CD14-positive monocyte (primary cell): Measurements from ENCODE around the gene BDKRB2. TPM values are rescaled to one million over a fixed set of nuclear protein-coding genes. Genes with fewer than 3 reads are reported as not detected.

Source experiments
- DNase-seq, 3 donors: peaks; one replicate each; pipeline ENCODE4 v3.0.0-alpha.2; 2011 to 2022
- H2AFZ ChIP-seq: 2 replicates; pipeline ENCODE4 v1.6.0; 2012; ENCODE audit warnings: mild to moderate bottlenecking, low read depth, low read length, inconsistent platforms; ENCODE audit not compliant: insufficient read depth, poor library complexity, severe bottlenecking
- H3K27ac ChIP-seq, 2 donors: 1 replicate in 1 of 2; 2 replicates in 1 of 2; pipeline ENCODE4 v1.5.1; 2012 to 2013; ENCODE audit warnings: low read length in 2 of 2, control low read depth in 1 of 2, inconsistent platforms in 1 of 2, low read depth in 1 of 2, mild to moderate bottlenecking in 1 of 2
- H3K27me3 ChIP-seq, 2 donors: one replicate each; pipeline versions ENCODE4 v1.6.0 to v1.6.1; 2011 to 2013; ENCODE audit warnings: low read length in 2 of 2; ENCODE audit not compliant: control insufficient read depth in 2 of 2, insufficient read depth in 2 of 2
- H3K36me3 ChIP-seq, 2 donors: replicated peaks in 1 of 2; 1 replicate in 1 of 2; 2 replicates in 1 of 2; pipeline versions ENCODE4 v1.5.1 to v1.6.1; 2012 to 2013; ENCODE audit warnings: low read length in 2 of 2, control low read depth in 1 of 2, inconsistent platforms in 1 of 2, mild to moderate bottlenecking in 1 of 2; ENCODE audit not compliant: insufficient read depth in 2 of 2, control insufficient read depth in 1 of 2
- H3K4me1 ChIP-seq, 2 donors: 1 replicate in 1 of 2; 2 replicates in 1 of 2; pipeline versions ENCODE4 v1.5.1 to v1.6.1; 2012 to 2013; ENCODE audit warnings: low read length in 2 of 2, control low read depth in 1 of 2, inconsistent platforms in 1 of 2, mild to moderate bottlenecking in 1 of 2, moderate library complexity in 1 of 2; ENCODE audit not compliant: insufficient read depth in 2 of 2, control insufficient read depth in 1 of 2
- H3K4me2 ChIP-seq: replicated peaks from 2 replicates; pipeline ENCODE3; 2012; ENCODE audit warnings: low read length, moderate library complexity, mild to moderate bottlenecking; ENCODE audit not compliant: poor library complexity, severe bottlenecking; ENCODE audit errors: extremely low read depth
- H3K4me3 ChIP-seq, 3 experiments: fragments of 200-600 bp in 1 of 3; sonication (generic) in 1 of 3; replicated peaks in 1 of 3; 1 replicate in 2 of 3; 2 replicates in 1 of 3; pipeline ENCODE4 v1.5.1; 2011 to 2013; ENCODE audit warnings: low read length in 3 of 3, mild to moderate bottlenecking in 3 of 3, control low read depth in 2 of 3, low read depth in 2 of 3, inconsistent platforms in 1 of 3, moderate library complexity in 1 of 3
- H3K79me2 ChIP-seq: 2 replicates; pipeline ENCODE4 v1.6.0; 2012; ENCODE audit warnings: mild to moderate bottlenecking, control low read depth, inconsistent platforms, low read length, moderate library complexity; ENCODE audit not compliant: insufficient read depth
- H3K9ac ChIP-seq: 2 replicates; pipeline ENCODE4 v1.6.0; 2017; ENCODE audit warnings: low read length, mild to moderate bottlenecking; ENCODE audit not compliant: insufficient read depth, poor library complexity, severe bottlenecking
- H3K9me3 ChIP-seq, 2 donors: replicated peaks in 1 of 2; 1 replicate in 1 of 2; 2 replicates in 1 of 2; pipeline versions ENCODE4 v1.5.1 to v1.6.1; 2012 to 2013; ENCODE audit warnings: low read length in 2 of 2, control low read depth in 1 of 2; ENCODE audit not compliant: control insufficient read depth in 1 of 2, insufficient read depth in 1 of 2
- H4K20me1 ChIP-seq: 2 replicates; pipeline ENCODE4 v1.6.0; 2012; ENCODE audit warnings: mild to moderate bottlenecking, low read length, control low read depth, moderate library complexity; ENCODE audit not compliant: insufficient read depth
- H3K27ac Mint-ChIP-seq, 7 donors: one replicate each; pipeline ENCODE4 v1.8.0; 2020; ENCODE audit warnings: mild to moderate bottlenecking in 7 of 7, mixed read lengths in 7 of 7, moderate library complexity in 6 of 7, inconsistent platforms in 2 of 7
- H3K27me3 Mint-ChIP-seq, 3 donors: one replicate each; pipeline ENCODE4 v1.8.0; 2021 to 2022; ENCODE audit warnings: low read depth in 3 of 3, mild to moderate bottlenecking in 3 of 3, mixed read lengths in 3 of 3, moderate library complexity in 3 of 3, inconsistent platforms in 1 of 3
- H3K36me3 Mint-ChIP-seq, 2 donors: one replicate each; pipeline ENCODE4 v1.8.0; 2020; ENCODE audit warnings: mixed read lengths in 2 of 2, inconsistent platforms in 1 of 2, mild to moderate bottlenecking in 1 of 2
- H3K4me1 Mint-ChIP-seq: one replicate; pipeline ENCODE4 v1.8.0; 2020; ENCODE audit warnings: mild to moderate bottlenecking, mixed read lengths
- H3K4me3 Mint-ChIP-seq, 2 donors: one replicate each; pipeline ENCODE4 v1.8.0; 2020; ENCODE audit warnings: mild to moderate bottlenecking in 2 of 2, mixed read lengths in 2 of 2, moderate library complexity in 1 of 2
- H3K9me3 Mint-ChIP-seq, 7 donors: one replicate each; pipeline ENCODE4 v1.8.0; 2020 to 2022; ENCODE audit warnings: mixed read lengths in 7 of 7, mild to moderate bottlenecking in 6 of 7, moderate library complexity in 6 of 7, inconsistent platforms in 2 of 7
- CTCF ChIP-seq: fragments of 200-600 bp; IDR thresholded peaks from one replicate; pipeline ENCODE4 v1.8.0; 2022; ENCODE audit warnings: antibody characterized with exemption, mild to moderate bottlenecking
- WGBS: methylation state at CpG from one replicate; pipeline ENCODE4 v1.1.5; 2013; ENCODE audit warnings: missing lambda C conversion rate; ENCODE audit not compliant: insufficient coverage; 5-methylcytosine and 5-hydroxymethylcytosine counted together
- intact Hi-C, 2 donors: fragments of 100-400 bp; cut with micrococcal nuclease; formaldehyde crosslinking; loops; one replicate each; pipeline versions ENCODE4 v1.15.0 to v1.15.1; 2023
- polyA plus RNA-seq, 3 donors: library from polyadenylated mRNA; depleted of rRNA in 1 of 3; unstranded in 2 of 3; stranded (reverse) in 1 of 3; fragments of 300-500 nt in 2 of 3; fragments of >200 nt in 1 of 3; fragmentation: Illumina TruSeq in 2 of 3; gene quantifications; 1 replicate in 2 of 3; 2 replicates in 1 of 3; pipeline ENCODE4 v1.2.3, GENCODE V29; 2012 to 2021

The BDKRB2 gene
- polyA plus RNA-seq, 3 donors = not detected

- 100% methylated on average over 6 of the region's 6 CpGs for WGBS
- Histone ChIP-seq H3K4me1 (no peaks in the 10 kb centered on the region), H2AFZ (no peak overlapping the region), H3K79me2 (no peaks in the 10 kb centered on the region), H3K27ac (no peak overlapping the region), H3K4me3 (no peak overlapping the region), H3K36me3 (no peaks in the 10 kb centered on the region), H3K27me3 (no peaks in the 10 kb centered on the region), H3K9ac (no peak overlapping the region), H4K20me1 (no peaks in the 10 kb centered on the region), H3K9me3 (peaks cover 0 to 10% of the 10 kb centered on the region in 2 donors), H3K4me2 (no peak overlapping the region)
- intact Hi-C loops = no loop called here
- Mint-ChIP-seq H3K36me3 (no peaks in the 10 kb centered on the region), H3K27ac (no peak overlapping the region), H3K4me1 (no peaks in the 10 kb centered on the region), H3K27me3 (peaks cover 4 to 6% (median 5%) of the 10 kb centered on the region in 3 donors), H3K4me3 (no peak overlapping the region), H3K9me3 (peaks cover 4 to 11% (median 8%) of the 10 kb centered on the region in 7 donors)
- no peak for DNase-seq
- TF ChIP-seq CTCF = no peak
These were observed 24.7 kb downstream of the BDKRB2 start for GRCh38 chr14:96229315-96229714.

- no peaks in the 10 kb centered on the region for H3K4me1 ChIP-seq
- H3K27me3 Mint-ChIP-seq = peaks cover 0 to 7% (median 5%) of the 10 kb centered on the region in 3 donors
- H2AFZ ChIP-seq = no peak overlapping the region
- intact Hi-C loops = no loop called here
- no peaks in the 10 kb centered on the region for H3K79me2 ChIP-seq
- H3K4me3 Mint-ChIP-seq = no peak overlapping the region
- no peak overlapping the region for H3K4me3 ChIP-seq
- no peak for DNase-seq
- H3K27me3 ChIP-seq = no peaks in the 10 kb centered on the region
- no peak overlapping the region for H3K4me2 ChIP-seq
- no peak overlapping the region for H3K27ac ChIP-seq
- no peaks in the 10 kb centered on the region for H3K36me3 ChIP-seq
- no peak overlapping the region for H3K27ac Mint-ChIP-seq
- peaks cover 0 to 10% of the 10 kb centered on the region in 2 donors for H3K9me3 ChIP-seq
- no peak for TF ChIP-seq CTCF
- no peak overlapping the region for H3K9ac ChIP-seq
- H3K9me3 Mint-ChIP-seq = peaks cover 4 to 11% (median 8%) of the 10 kb centered on the region in 7 donors
- H4K20me1 ChIP-seq = no peaks in the 10 kb centered on the region
- H3K36me3 Mint-ChIP-seq = no peaks in the 10 kb centered on the region
- no peaks in the 10 kb centered on the region for H3K4me1 Mint-ChIP-seq
- WGBS = 60% methylated on average over 1 of the region's 4 CpGs
These were observed 26.4 kb downstream of the BDKRB2 start for GRCh38 chr14:96231056-96231455.
